Mesothelial cell of epicardium (in vitro differentiated cells): ENCODE measurements around the gene DPH2. TPM values are rescaled to one million over a fixed set of nuclear protein-coding genes. Genes with fewer than 3 reads are reported as not detected.

Experiments
- DNase-seq, 2 experiments: peaks; one replicate each; pipeline ENCODE4 v3.0.0; 2021; ENCODE audit warnings: low spot score in 2 of 2; ENCODE audit not compliant: unreplicated experiment in 2 of 2
- H3K27ac Mint-ChIP-seq: 2 replicates; pipeline ENCODE4 v1.8.0; 2021; ENCODE audit warnings: mixed read lengths
- H3K27me3 Mint-ChIP-seq: 2 replicates; pipeline ENCODE4 v1.8.0; 2021; ENCODE audit warnings: low read depth, mixed read lengths
- H3K36me3 Mint-ChIP-seq: 2 replicates; pipeline ENCODE4 v1.8.0; 2021; ENCODE audit warnings: mixed read lengths
- H3K4me1 Mint-ChIP-seq: 2 replicates; pipeline ENCODE4 v1.8.0; 2021; ENCODE audit warnings: mixed read lengths
- H3K4me3 Mint-ChIP-seq: 2 replicates; pipeline ENCODE4 v1.8.0; 2021; ENCODE audit warnings: mild to moderate bottlenecking, moderate library complexity, mixed read lengths
- H3K9me3 Mint-ChIP-seq: 2 replicates; pipeline ENCODE4 v1.8.0; 2021; ENCODE audit warnings: mixed read lengths
- CTCF ChIP-seq: fragments of 200-600 bp; sonication (generic); IDR thresholded peaks from one replicate; pipeline ENCODE4 v1.5.0; 2021; ENCODE audit warnings: antibody characterized with exemption; ENCODE audit not compliant: unreplicated experiment
- total RNA-seq: library from RNA; stranded (reverse); gene quantifications from 3 replicates; pipeline ENCODE4 v1.2.1, GENCODE V29; 2021

DPH2 gene
- total RNA-seq, 1 donor from 2014 or later, result 24.1 TPM

GRCh38 chr1:43934986-43935324, 34.9 kb upstream of the DPH2 start:
- peaks cover 14% of the 10 kb centered on the region for H3K4me1 Mint-ChIP-seq
- no peak for TF ChIP-seq CTCF
- no peak overlapping the region for H3K27ac Mint-ChIP-seq
- peak overlapping the region; percentile 47 for H3K4me3 Mint-ChIP-seq
- no peak for DNase-seq
- no peaks in the 10 kb centered on the region for H3K9me3 Mint-ChIP-seq
- peaks cover under 1% of the 10 kb centered on the region for H3K36me3 Mint-ChIP-seq
- peaks cover 61% of the 10 kb centered on the region for H3K27me3 Mint-ChIP-seq

- H3K4me3 Mint-ChIP-seq, result peak overlapping the region; percentile 45
- no peaks in the 10 kb centered on the region for H3K36me3 Mint-ChIP-seq
- no peak overlapping the region for H3K27ac Mint-ChIP-seq
- DNase-seq, result no peak
- H3K4me1 Mint-ChIP-seq, result peaks cover 14% of the 10 kb centered on the region
- no peaks in the 10 kb centered on the region for H3K9me3 Mint-ChIP-seq
- peaks cover 64% of the 10 kb centered on the region for H3K27me3 Mint-ChIP-seq
- TF ChIP-seq CTCF, result no peak
Observed at GRCh38 chr1:43935711-43936427, 33.9 kb upstream of the DPH2 start.

- TF ChIP-seq CTCF, result peak; percentile 16
- Mint-ChIP-seq H3K27ac (no peak overlapping the region), H3K9me3 (no peaks in the 10 kb centered on the region), H3K4me1 (peaks cover 14% of the 10 kb centered on the region), H3K4me3 (peak overlapping the region; percentile 70), H3K36me3 (no peaks in the 10 kb centered on the region), H3K27me3 (peaks cover 60% of the 10 kb centered on the region)
- peak in 1 of 2 experiments; percentile 50 for DNase-seq
Observed at GRCh38 chr1:43936431-43937151, 33.2 kb upstream of the DPH2 start.

DNA sequence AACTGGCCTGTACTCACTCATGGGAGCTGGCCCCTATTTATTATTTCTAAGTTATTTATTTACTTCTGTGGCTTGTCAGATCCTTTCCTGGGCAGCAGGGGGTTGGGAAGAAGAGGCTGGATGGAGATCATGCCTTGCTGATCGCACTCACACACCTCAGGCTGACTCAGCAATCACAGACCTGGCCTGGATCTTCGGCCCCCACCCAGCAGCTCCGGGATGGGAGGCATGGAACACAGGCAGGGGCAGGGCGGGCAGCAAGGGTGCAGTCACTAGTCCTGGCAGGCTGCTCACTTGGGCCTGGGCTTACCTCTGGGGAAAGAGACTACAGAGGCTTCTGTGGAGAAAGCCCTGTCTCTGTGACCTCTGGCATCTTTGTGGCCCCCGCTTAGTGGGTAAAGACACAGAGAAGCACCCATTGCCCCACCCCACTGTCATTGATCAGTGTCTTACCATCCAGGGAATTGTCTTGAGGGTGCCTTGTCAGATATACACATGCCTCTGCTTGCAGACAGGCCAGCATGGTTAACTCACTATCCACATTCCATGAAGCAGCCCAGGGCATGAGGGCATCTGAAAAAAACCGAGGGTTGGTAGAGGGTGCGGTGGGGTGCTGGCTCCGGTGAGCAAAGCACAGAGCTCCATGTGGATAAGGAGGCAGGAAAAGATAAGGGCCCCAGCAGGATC, 32.5 kb upstream of the DPH2 start:
- Mint-ChIP-seq H3K9me3 (no peaks in the 10 kb centered on the region), H3K4me1 (peaks cover 14% of the 10 kb centered on the region), H3K27ac (no peak overlapping the region), H3K4me3 (peak overlapping the region; percentile 8), H3K27me3 (peaks cover 54% of the 10 kb centered on the region), H3K36me3 (no peaks in the 10 kb centered on the region)
- no peak for DNase-seq
- no peak for TF ChIP-seq CTCF

- Mint-ChIP-seq H3K4me1 (peaks cover 6% of the 10 kb centered on the region), H3K27me3 (peaks cover 44% of the 10 kb centered on the region), H3K36me3 (no peaks in the 10 kb centered on the region), H3K9me3 (no peaks in the 10 kb centered on the region), H3K4me3 (no peak overlapping the region), H3K27ac (no peak overlapping the region)
- no peak for TF ChIP-seq CTCF
- DNase-seq, result no peak
Observed at GRCh38 chr1:43938383-43938782, 31.4 kb upstream of the DPH2 start.
